Thoracic aorta endothelial cell (primary cell): ENCODE measurements around the gene PRPS1L1. TPM values are rescaled to one million over a fixed set of nuclear protein-coding genes. Genes with fewer than 3 reads are reported as not detected.

ENCODE experiments used
- total RNA-seq: library from RNA; depleted of rRNA; stranded (reverse); fragments of >200 nt; gene quantifications from 2 replicates; pipeline ENCODE4 v1.2.3, GENCODE V29; 2012

Gene PRPS1L1
- total RNA-seq = not detected in 2 replicates

DNA sequence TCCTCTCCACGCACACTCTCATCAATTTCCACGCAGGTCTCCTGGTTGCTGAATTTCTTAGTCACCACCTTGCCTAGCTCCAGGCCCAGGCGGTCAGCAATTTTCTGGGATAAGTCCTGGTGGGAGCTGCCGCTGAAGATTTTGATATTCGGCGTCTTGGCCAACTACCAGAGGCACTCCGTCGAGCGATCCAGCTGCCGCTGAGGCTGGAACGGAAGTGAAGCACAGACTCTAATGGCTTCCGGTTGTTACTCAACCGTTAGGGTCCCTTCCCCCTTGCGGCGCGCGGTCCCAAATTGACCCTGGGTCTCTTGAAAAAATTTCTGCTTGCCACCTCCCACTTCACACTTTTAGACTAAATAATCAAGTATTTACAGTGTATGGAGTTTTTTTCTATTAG, at the start of gene PRPS1L1:
PRPS1L1 (minus strand) TSS at position 219 of the 400 bp plus-strand sequence.

Other genes with a start within 250 kb of the PRPS1L1 start
- 55.1 and 62.9 TPM in 2 replicates for gene SNX13, start 87.4 kb downstream of the PRPS1L1 start, total RNA-seq